ENCODE data around the gene RPL27.

The RPL27 gene

DNA sequence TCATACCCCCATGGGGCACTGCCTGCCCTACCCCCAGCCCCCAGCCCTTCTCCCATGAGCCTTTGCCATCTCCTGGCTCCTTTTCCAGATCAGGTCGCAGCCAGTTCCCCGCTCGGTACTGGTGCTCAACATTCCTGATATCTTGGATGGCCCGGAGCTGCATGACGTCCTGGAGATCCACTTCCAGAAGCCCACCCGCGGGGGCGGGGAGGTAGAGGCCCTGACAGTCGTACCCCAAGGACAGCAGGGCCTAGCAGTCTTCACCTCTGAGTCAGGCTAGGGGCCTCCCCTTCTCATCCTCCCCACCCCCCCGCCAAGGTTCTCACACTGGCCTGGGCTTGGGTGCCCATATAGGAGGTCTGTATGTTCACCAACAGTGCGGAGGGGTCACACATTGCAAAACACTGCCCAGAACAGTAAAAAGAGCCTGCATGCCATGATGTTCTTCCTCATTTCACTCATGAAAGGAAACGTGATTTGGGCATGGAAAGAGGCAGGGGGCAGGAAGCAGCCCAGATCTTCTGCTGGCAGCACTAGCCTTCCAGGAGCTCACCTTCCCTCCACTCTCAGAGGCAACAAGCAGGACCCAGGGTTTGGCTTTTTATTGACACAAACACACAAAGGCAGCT is 15.9 kb downstream of the RPL27 start:
- H3K4me3 Mint-ChIP-seq = no peak overlapping the region
- no peaks in the 10 kb centered on the region for H3K9me3 Mint-ChIP-seq
- DNase-seq = no peak
- peaks cover 15% of the 10 kb centered on the region for H3K36me3 Mint-ChIP-seq (ENCODE audit: low read depth)
- peak overlapping the region; percentile 80 for H3K27ac Mint-ChIP-seq
- H3K27me3 Mint-ChIP-seq (ENCODE audit: low read depth, poor library complexity) = peaks cover 2% of the 10 kb centered on the region
- peaks cover 58% of the 10 kb centered on the region for H3K4me1 Mint-ChIP-seq
- TF ChIP-seq, protein P1, sequence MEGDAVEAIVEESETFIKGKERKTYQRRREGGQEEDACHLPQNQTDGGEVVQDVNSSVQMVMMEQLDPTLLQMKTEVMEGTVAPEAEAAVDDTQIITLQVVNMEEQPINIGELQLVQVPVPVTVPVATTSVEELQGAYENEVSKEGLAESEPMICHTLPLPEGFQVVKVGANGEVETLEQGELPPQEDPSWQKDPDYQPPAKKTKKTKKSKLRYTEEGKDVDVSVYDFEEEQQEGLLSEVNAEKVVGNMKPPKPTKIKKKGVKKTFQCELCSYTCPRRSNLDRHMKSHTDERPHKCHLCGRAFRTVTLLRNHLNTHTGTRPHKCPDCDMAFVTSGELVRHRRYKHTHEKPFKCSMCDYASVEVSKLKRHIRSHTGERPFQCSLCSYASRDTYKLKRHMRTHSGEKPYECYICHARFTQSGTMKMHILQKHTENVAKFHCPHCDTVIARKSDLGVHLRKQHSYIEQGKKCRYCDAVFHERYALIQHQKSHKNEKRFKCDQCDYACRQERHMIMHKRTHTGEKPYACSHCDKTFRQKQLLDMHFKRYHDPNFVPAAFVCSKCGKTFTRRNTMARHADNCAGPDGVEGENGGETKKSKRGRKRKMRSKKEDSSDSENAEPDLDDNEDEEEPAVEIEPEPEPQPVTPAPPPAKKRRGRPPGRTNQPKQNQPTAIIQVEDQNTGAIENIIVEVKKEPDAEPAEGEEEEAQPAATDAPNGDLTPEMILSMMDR (IDR thresholded peaks at IDR 0.05) = no peak

DNA sequence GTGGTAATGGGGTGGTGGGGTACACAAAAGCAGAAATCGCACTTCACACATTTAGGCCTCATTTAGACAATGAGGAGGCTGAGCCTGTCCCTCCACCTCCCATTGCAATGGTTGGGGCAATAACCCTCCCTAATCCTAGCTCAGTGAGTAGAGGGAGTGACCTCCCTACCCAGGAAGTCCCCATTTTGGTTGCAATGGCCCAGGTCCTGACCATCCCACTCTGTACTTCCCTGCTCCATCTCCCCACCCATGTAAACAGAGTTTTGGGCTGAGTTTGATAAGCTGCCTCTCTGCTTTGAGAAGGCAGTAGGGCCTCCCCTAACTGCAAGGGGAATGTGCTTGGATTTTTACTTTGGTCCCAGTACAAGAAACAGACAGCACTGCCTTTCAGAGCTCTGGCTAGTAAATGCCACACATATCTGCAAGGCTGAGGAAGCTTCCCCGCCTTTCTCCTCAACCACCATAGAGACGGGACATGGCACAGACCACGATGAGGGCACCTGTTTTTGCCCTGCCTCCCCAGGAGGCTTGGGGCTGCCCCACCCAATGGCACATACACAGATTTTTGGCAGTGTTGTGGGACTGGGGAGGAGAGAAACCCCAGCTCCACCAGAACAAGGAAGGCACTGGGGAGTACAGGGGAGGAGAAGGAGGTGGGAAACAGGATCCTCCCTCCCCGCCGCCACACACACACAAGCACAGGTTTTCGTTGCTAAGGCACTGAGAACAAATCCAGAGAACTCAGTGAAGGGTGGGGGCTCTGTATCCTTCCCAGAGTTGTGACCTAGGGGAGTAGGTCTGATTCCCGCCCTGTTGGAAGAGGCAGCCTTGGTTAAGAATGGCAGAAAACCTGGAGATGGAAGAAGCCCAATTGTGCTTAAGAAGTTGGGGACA is 16.7 kb downstream of the RPL27 start:
- Mint-ChIP-seq H3K27me3 (ENCODE audit: low read depth, poor library complexity) (peaks cover 2% of the 10 kb centered on the region), H3K9me3 (no peaks in the 10 kb centered on the region), H3K36me3 (ENCODE audit: low read depth) (peaks cover 15% of the 10 kb centered on the region), H3K27ac (peak overlapping the region; percentile 80), H3K4me3 (peak overlapping the region; percentile 9), H3K4me1 (peaks cover 66% of the 10 kb centered on the region)
- TF ChIP-seq, protein P1 (IDR thresholded peaks at IDR 0.05) = no peak
- DNase-seq = no peak

DNA sequence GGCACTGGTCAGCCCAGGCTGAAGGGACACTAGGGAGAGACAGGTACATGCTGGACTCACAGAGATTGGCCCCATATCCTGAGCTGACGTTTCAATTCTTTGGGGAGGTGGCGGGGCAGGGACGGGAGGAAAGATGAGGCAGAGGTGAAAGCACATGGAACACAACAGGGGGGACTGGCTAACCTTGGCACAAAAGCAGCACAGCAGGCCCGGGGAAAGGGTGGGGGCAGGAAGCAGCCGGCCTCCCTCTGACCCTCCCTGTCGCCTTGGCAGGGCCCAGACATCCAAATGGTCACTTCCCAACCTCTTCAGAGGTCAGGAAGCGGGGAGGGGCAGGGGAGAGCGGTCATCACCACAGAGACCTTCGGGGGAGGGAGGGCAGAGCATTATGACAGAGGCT is 17.4 kb downstream of the RPL27 start:
- peaks cover 15% of the 10 kb centered on the region for H3K36me3 Mint-ChIP-seq (ENCODE audit: low read depth)
- peaks cover 2% of the 10 kb centered on the region for H3K27me3 Mint-ChIP-seq (ENCODE audit: low read depth, poor library complexity)
- H3K9me3 Mint-ChIP-seq = no peaks in the 10 kb centered on the region
- DNase-seq = no peak
- TF ChIP-seq, protein P1 (IDR thresholded peaks at IDR 0.05) = no peak
- H3K27ac Mint-ChIP-seq = peak overlapping the region; percentile 80
- peaks cover 73% of the 10 kb centered on the region for H3K4me1 Mint-ChIP-seq
- peak overlapping the region; percentile 9 for H3K4me3 Mint-ChIP-seq

DNA sequence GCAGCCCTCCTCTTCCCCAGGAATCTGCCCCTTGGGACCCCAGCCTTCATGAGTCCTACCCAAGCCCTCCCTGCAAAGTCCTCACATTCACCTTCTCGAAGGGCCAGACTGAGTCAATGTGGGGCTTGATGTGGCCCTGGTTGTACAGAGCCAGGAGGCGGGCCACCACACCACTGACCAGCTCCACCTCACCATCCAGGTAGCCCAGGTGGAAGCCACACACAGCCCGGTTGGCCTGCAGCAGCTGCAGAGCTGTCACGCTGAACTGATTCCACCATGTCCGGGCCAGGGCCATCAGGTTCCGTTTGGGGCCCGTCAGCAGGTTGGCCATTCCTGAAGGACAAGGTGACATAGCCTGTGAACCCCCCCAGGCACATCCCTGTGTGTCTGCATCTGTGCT is 18.0 kb downstream of the RPL27 start:
- H3K4me3 Mint-ChIP-seq = peak overlapping the region; percentile 46
- H3K9me3 Mint-ChIP-seq = no peaks in the 10 kb centered on the region
- peaks cover 2% of the 10 kb centered on the region for H3K27me3 Mint-ChIP-seq (ENCODE audit: low read depth, poor library complexity)
- DNase-seq = no peak
- peaks cover 15% of the 10 kb centered on the region for H3K36me3 Mint-ChIP-seq (ENCODE audit: low read depth)
- no peak overlapping the region for H3K27ac Mint-ChIP-seq
- TF ChIP-seq, protein P1 (IDR thresholded peaks at IDR 0.05) = no peak
- peaks cover 79% of the 10 kb centered on the region for H3K4me1 Mint-ChIP-seq

DNA sequence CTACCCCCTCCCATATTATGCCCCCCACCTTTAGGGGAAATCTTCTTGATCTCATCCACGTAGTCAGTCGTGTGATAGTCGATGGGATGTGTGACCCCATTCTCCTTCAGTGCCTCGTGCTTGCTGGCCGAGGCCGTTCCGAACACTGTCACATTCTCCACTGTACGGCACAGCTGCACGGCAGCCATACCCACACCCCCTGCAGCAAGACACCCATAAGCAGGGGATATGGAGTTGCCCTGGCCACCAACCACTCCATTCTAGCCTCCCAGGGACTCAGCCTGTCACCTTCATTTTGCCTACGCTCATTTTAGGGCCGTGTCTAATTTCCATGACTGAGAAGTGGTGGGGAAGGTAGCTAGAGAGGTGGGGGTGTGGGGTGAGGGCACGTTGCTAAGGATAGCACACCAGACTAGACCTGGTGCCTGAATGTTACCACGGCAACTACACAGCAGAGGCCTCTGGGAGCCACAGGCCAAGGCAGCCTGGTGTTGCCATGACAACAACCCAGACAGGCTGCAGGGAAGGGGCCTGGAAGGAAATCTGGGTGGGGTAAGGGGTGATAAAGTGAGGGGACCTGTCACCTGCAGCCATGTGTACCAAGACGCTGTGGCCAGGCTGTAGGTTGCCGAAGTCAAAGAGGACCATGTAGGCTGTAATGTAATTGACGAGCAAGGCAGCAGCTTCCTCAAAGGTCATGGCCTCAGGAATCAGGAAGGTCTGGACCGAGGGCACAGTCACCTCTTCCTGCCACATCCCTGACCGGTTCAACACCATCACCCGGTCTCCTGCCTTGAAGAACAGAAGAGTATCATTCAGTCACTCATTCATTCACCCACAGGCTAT is 20.0 kb downstream of the RPL27 start:
- DNase-seq = peak; percentile 65
- TF ChIP-seq, protein P1 (IDR thresholded peaks at IDR 0.05) = no peak
- peak overlapping the region; percentile 60 for H3K4me3 Mint-ChIP-seq
- H3K36me3 Mint-ChIP-seq (ENCODE audit: low read depth) = peaks cover 15% of the 10 kb centered on the region
- peak overlapping the region; percentile 94 for H3K27ac Mint-ChIP-seq
- H3K4me1 Mint-ChIP-seq = peaks cover 75% of the 10 kb centered on the region
- H3K27me3 Mint-ChIP-seq (ENCODE audit: low read depth, poor library complexity) = peaks cover 2% of the 10 kb centered on the region
- no peaks in the 10 kb centered on the region for H3K9me3 Mint-ChIP-seq
